ENCODE measurements around the gene CLEC16A.

The CLEC16A gene

DNA sequence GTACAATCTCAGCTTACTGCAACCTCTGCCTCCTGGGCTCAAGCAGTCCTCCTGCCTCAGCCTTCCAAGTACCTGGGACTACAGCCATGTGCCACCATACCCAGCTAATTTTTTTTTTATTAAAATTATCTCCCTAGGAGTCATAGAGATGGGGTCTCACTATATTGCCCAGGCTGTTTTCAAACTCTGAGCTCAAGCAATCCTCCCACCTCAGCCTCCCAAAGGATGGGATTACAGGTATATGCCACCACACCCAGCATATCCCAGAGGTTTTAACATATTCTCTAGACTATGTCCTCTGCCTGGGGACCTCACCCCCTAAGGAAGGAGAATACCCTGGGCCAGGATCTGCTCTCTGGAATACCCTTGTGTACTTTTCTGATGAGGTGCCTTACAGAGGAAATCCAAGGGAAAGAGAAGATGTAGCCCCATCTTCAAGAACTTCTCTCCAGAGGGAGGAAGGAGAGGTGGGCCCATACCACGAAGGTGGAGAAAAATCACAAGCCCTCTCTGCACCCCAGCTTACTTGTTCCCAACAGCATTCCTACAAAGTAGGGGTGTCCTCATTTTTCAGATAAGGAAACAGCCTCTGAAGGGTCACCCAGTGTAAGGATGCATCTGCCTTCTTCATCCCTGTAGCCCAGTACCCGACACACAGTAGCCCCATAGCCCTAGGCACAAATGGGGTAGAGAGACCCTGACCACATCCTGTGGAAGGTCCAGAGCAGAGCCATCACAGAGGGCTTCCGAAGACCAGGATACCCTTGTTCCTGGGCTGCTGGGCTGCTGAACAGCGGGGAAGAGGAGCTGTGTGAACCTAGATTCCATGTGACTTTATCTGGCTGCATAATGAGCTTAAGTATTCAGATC lies 160.0 kb downstream of the CLEC16A start:
- Histone ChIP-seq H3K36me3 (peaks cover 23% of the 10 kb centered on the region), H4K20me1 (no peaks in the 10 kb centered on the region), H3K4me3 (no peak overlapping the region), H3K4me1 (peaks cover 30% of the 10 kb centered on the region), H3K4me2 (peak overlapping the region; percentile 67), H3K27me3 (no peaks in the 10 kb centered on the region), H3K27ac (peak overlapping the region; percentile 58), H3K9ac (0 out of 2 replicates have a peak overlapping the region, but pooled peaks have one; percentile 15), H3K9me3 (no peaks in the 10 kb centered on the region)
- TF ChIP-seq Cebpa-rat (IDR thresholded peaks at IDR 0.05), result no peak

DNA sequence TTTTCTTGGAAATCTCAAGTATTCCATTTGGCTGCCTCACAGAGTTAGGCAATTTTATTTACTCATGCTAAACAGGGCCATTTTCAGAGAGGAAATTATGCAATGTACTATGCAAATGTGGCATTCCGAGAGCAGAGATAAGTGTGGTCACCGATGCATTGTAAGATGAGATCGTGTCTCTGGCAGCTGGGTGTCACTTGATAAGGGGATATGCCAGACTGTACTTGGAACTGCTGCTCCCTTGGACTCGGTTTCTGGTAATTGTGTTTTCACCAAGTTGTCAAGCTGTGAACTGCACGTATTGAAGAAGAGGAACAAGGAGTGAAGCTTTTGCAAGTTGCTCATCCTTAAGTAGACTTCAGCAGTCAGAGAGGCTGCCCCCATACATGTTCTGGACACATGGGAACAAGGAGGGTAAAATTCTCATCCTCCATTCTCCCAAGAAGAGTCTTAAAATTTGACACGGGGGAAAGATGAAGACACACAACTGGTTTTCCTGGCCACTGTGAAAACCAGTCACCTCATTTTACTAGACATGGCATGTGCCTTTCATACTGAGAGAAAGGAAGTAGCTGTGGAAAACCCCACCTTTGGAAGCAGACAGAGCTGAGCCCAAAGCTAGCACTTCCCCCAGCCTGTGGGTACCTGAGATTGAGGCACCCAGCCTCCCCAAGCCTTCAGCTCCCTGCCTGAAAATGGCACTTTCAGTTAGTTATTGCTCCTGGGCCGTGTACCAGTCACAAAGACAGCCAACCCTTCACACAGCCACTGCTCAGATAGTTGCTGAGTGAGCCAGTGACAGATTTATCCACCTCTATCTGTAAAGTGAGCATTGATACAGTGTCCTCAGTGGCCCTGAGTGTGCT lies 160.9 kb downstream of the CLEC16A start:
- Histone ChIP-seq H3K4me1 (peaks cover 21% of the 10 kb centered on the region), H3K36me3 (peaks cover 22% of the 10 kb centered on the region), H4K20me1 (no peaks in the 10 kb centered on the region), H3K27me3 (no peaks in the 10 kb centered on the region), H3K9me3 (no peaks in the 10 kb centered on the region), H3K27ac (peak overlapping the region; percentile 58; the same call in 1 of the 2 replicates), H3K4me3 (no peak overlapping the region), H3K4me2 (peak overlapping the region; percentile 67), H3K9ac (0 out of 2 replicates have a peak overlapping the region, but pooled peaks have one; percentile 15)
- peak; percentile 93 for TF ChIP-seq Cebpa-rat (IDR thresholded peaks at IDR 0.05)

DNA sequence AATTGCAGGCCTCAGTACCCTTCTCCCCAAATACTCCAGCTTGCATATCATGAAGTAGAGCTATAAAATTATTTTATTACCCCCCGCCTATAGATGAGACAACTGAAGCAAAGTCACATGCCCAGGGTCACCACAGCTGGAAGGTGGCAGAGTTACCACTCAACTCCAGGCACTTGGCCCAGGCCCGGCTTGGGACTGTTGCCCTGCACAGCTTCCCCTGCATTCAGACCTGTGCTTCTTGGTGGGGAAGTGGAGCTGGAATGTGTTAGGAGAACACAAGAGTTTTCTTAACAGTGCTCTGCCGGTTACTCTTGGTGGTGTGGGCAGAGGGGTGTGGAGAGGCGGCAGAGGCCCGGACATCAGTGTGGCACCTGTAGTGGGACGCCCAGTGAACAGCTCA lies 162.4 kb downstream of the CLEC16A start:
- H3K27me3 ChIP-seq, result no peaks in the 10 kb centered on the region
- H3K27ac ChIP-seq, result no peak overlapping the region
- no peak for TF ChIP-seq Cebpa-rat (IDR thresholded peaks at IDR 0.05)
- peaks cover 33% of the 10 kb centered on the region for H3K36me3 ChIP-seq
- H3K9ac ChIP-seq, result no peak overlapping the region
- no peak overlapping the region for H3K4me2 ChIP-seq
- no peaks in the 10 kb centered on the region for H4K20me1 ChIP-seq
- no peak overlapping the region for H3K4me3 ChIP-seq
- peaks cover 17% of the 10 kb centered on the region for H3K4me1 ChIP-seq
- 0 out of 2 replicates have a peak, but pooled peaks cover 7% of the 10 kb centered on the region for H3K9me3 ChIP-seq

DNA sequence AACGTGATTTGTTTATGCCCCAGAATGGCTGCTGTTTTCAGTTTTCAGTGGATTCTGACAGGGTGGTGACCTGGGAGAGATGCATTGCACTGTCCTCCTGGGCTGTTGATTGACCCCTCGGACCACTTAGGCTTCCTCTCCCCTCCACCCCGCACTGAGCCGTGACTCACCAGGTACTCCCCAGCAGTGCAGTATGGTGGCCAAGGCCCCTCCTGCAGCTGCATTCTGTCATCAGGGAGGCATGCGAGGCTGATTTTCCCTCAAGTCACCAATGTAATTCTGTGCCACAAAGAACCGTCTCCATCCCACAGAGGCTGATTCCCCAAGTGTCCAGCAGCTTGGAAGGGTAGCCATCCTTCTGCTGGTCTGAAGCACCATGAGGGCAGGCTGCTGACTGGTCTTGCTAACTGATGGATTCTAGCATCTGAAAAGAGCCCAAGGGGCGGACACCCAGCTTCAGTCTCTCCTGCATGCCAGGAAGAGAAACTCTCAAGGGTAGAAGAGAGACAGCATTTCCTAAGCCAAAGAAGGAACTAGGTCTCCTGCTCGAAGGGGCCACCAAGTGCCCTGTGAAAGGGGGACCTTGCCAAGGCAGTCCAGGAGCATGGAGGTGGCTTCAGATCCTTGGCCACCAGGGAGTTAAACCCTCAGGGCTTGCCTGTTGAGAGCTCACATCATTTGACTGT lies 163.6 kb downstream of the CLEC16A start:
- Histone ChIP-seq H3K27ac (no peak overlapping the region), H3K9me3 (0 out of 2 replicates have a peak, but pooled peaks cover 7% of the 10 kb centered on the region), H4K20me1 (0 out of 2 replicates have a peak, but pooled peaks cover 4% of the 10 kb centered on the region), H3K9ac (no peak overlapping the region), H3K4me2 (no peak overlapping the region), H3K36me3 (peaks cover 33% of the 10 kb centered on the region), H3K4me3 (no peak overlapping the region), H3K27me3 (no peaks in the 10 kb centered on the region), H3K4me1 (peaks cover 21% of the 10 kb centered on the region)
- TF ChIP-seq Cebpa-rat (IDR thresholded peaks at IDR 0.05), result no peak

DNA sequence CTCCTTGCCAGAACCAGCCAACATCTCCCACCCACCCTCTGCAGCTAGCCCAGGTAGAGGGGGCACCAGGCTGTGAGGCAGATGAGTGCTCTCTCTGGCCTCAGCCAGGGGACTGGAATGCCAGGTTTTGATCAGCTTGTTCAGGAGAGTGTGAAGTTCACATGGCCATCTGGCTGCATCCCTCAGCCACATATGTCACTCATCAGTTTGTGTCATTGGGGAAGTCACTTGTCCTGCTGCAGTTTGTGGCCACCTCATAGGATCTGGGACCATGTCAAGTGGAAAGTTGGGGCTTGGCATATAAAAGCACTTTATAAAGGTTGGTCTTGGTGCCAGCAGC lies 164.1 kb downstream of the CLEC16A start:
- TF ChIP-seq Cebpa-rat (IDR thresholded peaks at IDR 0.05), result no peak
- Histone ChIP-seq H4K20me1 (0 out of 2 replicates have a peak, but pooled peaks cover 6% of the 10 kb centered on the region), H3K27ac (no peak overlapping the region), H3K9me3 (0 out of 2 replicates have a peak, but pooled peaks cover 7% of the 10 kb centered on the region), H3K4me2 (no peak overlapping the region), H3K36me3 (peaks cover 33% of the 10 kb centered on the region), H3K4me3 (no peak overlapping the region), H3K4me1 (peaks cover 27% of the 10 kb centered on the region), H3K27me3 (no peaks in the 10 kb centered on the region), H3K9ac (no peak overlapping the region)

- no peak overlapping the region for H3K9ac ChIP-seq
- no peak for TF ChIP-seq Cebpa-rat (IDR thresholded peaks at IDR 0.05)
- 0 out of 2 replicates have a peak, but pooled peaks cover 7% of the 10 kb centered on the region for H3K9me3 ChIP-seq
- peaks cover 34% of the 10 kb centered on the region for H3K4me1 ChIP-seq
- H3K4me3 ChIP-seq, result no peak overlapping the region
- no peaks in the 10 kb centered on the region for H3K27me3 ChIP-seq
- no peak overlapping the region for H3K27ac ChIP-seq
- H4K20me1 ChIP-seq, result peaks cover 11% of the 10 kb centered on the region; the same call in 1 of the 2 replicates
- H3K36me3 ChIP-seq, result peaks cover 33% of the 10 kb centered on the region
- no peak overlapping the region for H3K4me2 ChIP-seq
These were observed 165.2 kb downstream of the CLEC16A start for GRCh38 chr16:11109566-11109965.

- Histone ChIP-seq H3K4me3 (no peak overlapping the region), H3K4me1 (peaks cover 30% of the 10 kb centered on the region), H3K27me3 (no peaks in the 10 kb centered on the region), H4K20me1 (peaks cover 12% of the 10 kb centered on the region; the same call in 1 of the 2 replicates), H3K36me3 (peaks cover 36% of the 10 kb centered on the region), H3K27ac (no peak overlapping the region), H3K9ac (no peak overlapping the region), H3K9me3 (0 out of 2 replicates have a peak, but pooled peaks cover 7% of the 10 kb centered on the region), H3K4me2 (no peak overlapping the region)
- TF ChIP-seq Cebpa-rat (IDR thresholded peaks at IDR 0.05), result no peak
These were observed 166.8 kb downstream of the CLEC16A start for GRCh38 chr16:11111150-11111549.

DNA sequence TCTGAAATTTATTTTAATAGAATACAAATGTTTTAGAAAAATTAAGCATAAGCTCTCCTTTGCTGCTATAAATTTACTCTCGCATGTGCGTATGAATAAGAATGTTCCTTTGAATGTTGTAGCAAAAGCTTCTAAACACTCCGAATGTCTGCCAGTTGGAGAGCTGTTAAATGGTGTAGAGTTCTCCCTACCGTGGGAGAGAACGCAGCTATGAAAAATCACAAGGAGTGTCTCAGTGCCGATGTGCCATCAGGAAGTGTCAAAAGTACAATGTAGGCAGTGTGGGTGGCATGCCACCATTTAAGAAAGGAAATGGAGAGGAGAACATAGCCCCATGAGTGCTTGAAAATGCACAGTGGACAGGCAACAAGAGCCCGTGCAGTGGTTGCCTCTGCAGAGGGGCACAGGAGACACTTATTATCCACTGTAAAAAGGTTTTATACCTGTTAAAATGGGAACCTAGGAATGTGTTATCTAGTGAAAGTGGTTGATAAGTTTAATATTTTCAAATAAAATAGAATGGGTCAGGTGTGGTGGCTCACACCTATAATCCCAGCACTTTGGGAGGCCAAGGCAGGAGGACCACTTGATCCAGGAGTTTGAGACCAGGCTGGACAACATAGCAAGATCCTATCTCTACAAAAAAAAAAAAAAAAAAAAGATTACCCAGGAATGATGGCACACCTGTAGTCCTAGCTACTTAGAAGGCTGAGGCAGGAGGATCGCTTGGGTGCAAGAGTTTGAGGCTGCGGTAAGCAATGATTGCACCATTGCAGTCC lies 167.7 kb downstream of the CLEC16A start:
- peaks cover 12% of the 10 kb centered on the region; the same call in 1 of the 2 replicates for H4K20me1 ChIP-seq
- H3K4me2 ChIP-seq, result no peak overlapping the region
- no peak overlapping the region for H3K27ac ChIP-seq
- peaks cover 36% of the 10 kb centered on the region for H3K36me3 ChIP-seq
- no peak overlapping the region for H3K9ac ChIP-seq
- 0 out of 2 replicates have a peak, but pooled peaks cover 7% of the 10 kb centered on the region for H3K9me3 ChIP-seq
- H3K4me3 ChIP-seq, result no peak overlapping the region
- no peak for TF ChIP-seq Cebpa-rat (IDR thresholded peaks at IDR 0.05)
- peaks cover 30% of the 10 kb centered on the region for H3K4me1 ChIP-seq
- no peaks in the 10 kb centered on the region for H3K27me3 ChIP-seq

All from BLaER1 (cell line).